Activated T-cell treated with anti-CD3 and anti-CD28 coated beads, Interleukin-2, amount 50 U/mL, for 72 hours (primary cell): Measurements from ENCODE around the gene ASXL1. TPM values are rescaled to one million over a fixed set of nuclear protein-coding genes. Genes with fewer than 3 reads are reported as not detected.
"Not testable (repeated sequence)": the region's sequence is repeated elsewhere in the genome, so short reads cannot be mapped to it uniquely, and the experiment has no call there.

Experiments
- ATAC-seq, 2 donors: fragments of 150-1000 bp; cut with Tn5 transposase; replicated peaks in 1 of 2; 2 replicates each; pipeline ENCODE4 v1.10.0; 2021; ENCODE audit warnings: moderate library complexity in 2 of 2, mild to moderate bottlenecking in 1 of 2
- DNase-seq, 2 donors: peaks; one replicate each; pipeline ENCODE4 v3.0.0; 2021 to 2022; ENCODE audit warnings: mixed read lengths in 1 of 2
- H3K27ac Mint-ChIP-seq: one replicate; pipeline ENCODE4 v1.8.0; 2022; ENCODE audit warnings: mild to moderate bottlenecking, moderate library complexity, mixed read lengths
- H3K27me3 Mint-ChIP-seq: one replicate; pipeline ENCODE4 v1.8.0; 2022; ENCODE audit warnings: low read depth, mixed read lengths
- H3K36me3 Mint-ChIP-seq, 2 donors: one replicate each; pipeline ENCODE4 v1.8.0; 2022; ENCODE audit warnings: mixed read lengths in 2 of 2, mild to moderate bottlenecking in 1 of 2; ENCODE audit not compliant: insufficient read depth in 2 of 2
- H3K4me1 Mint-ChIP-seq: one replicate; pipeline ENCODE4 v1.8.0; 2022; ENCODE audit warnings: low read depth, mixed read lengths
- H3K4me3 Mint-ChIP-seq, 2 donors: one replicate each; pipeline ENCODE4 v1.8.0; 2022; ENCODE audit warnings: mild to moderate bottlenecking in 2 of 2, mixed read lengths in 2 of 2, moderate library complexity in 2 of 2
- H3K9me3 Mint-ChIP-seq, 2 donors: one replicate each; pipeline ENCODE4 v1.8.0; 2022; ENCODE audit warnings: mixed read lengths in 2 of 2
- total RNA-seq, 2 donors: library from RNA; stranded (reverse); gene quantifications; one replicate each; pipeline ENCODE4 v1.2.3, GENCODE V29; 2022

Gene ASXL1
- total RNA-seq, 2 donors from 2014 or later: 158 to 168 TPM

DNA sequence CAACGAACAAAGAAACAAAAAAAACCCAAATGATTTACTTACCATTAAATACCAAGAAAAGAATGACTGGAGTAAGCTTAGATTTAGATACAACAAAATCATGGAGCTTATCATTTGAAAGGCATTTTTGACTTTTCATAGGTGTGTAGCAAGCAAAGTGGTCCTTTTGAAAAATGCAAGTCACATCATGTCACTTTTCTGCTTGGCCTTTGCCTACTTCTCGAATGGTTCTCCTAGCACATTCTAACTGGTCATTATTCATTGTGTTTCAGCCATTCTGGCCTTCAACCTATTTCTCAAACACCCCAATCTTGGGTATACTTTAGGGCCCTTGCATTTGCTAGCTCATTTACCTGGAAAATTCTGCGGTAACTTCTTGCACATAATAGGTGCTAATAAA is 22.6 kb downstream of the ASXL1 start:
- Mint-ChIP-seq H3K4me1 (peaks cover 26% of the 10 kb centered on the region), H3K9me3 (no peaks in the 10 kb centered on the region), H3K27ac (peak overlapping the region; percentile 19), H3K4me3 (no peak overlapping the region), H3K36me3 (peaks cover 2 to 17% of the 10 kb centered on the region in 2 donors), H3K27me3 (no peaks in the 10 kb centered on the region)
- DNase-seq: no peak
- ATAC-seq: no peak

DNA sequence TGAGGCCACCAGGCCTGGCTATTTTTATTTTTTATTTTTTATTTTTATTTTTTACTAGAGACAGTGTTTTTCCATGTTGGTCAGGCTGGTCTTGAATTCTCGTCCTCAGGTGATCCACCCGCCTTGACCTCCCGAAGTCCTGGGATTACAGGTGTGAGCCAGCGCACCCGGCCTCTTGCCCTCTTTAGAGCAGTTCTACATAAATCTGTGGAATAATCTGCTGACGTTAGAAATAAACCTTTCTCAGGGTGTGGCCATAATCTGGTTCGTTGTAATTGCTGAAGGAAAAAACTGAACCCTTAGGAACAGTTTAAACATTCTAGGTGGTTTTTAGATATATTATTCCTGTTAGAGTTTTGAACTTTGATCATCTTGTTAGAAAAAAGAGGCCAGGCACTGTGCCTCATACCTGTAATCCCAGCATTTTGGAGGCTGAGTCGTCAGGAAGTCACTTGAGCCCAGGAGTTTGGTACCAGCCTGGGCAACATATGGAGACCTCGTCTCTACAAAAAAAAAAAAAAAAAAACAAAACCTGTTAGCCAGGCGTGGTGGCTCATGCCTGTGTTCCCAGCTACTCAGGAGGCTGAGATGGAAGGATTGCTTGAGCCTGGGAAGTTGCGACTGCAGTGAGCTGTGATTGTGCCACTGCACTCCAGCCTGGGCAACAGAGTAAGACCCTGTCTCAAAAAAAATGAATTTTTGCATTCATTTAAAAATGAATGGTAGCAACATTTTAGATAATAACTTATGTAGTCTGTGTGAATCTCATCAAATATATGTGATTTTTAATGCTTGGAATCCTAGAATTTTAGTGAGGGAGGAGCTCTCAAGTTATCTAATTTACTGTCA is 24.2 kb downstream of the ASXL1 start:
- Mint-ChIP-seq H3K9me3 (no peaks in the 10 kb centered on the region), H3K4me1 (peaks cover 42% of the 10 kb centered on the region), H3K36me3 (peaks cover 2 to 19% of the 10 kb centered on the region in 2 donors)

DNA sequence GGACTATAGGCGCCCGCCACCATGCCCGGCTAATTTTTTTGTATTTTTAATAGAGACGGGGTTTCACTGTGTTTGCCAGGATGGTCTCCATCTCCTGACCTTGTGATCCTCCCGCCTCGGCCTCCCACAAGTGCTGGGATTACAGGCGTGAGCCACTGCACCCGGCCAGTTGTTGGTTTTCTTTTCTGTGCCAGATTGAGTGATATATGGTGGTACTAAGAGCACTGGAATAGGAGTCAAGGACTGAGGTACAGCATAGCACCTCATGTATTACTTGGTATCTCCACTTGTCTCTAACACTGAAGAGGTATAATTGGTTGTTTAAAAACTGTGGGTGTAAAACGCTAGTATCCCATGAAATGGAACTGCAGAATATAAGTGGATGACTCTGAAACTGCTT is 25.3 kb downstream of the ASXL1 start:
- Mint-ChIP-seq H3K4me1 (peaks cover 47% of the 10 kb centered on the region), H3K36me3 (peaks cover 0 to 12% of the 10 kb centered on the region in 2 donors)
- not testable (repeated sequence) for ATAC-seq, H3K27ac Mint-ChIP-seq, H3K27me3 Mint-ChIP-seq, H3K9me3 Mint-ChIP-seq, DNase-seq, H3K4me3 Mint-ChIP-seq

More for the DNA sequence above, 24.2 kb downstream of the ASXL1 start:
- DNase-seq (no peak), ATAC-seq (no peak)
- no peak overlapping the region for H3K27ac Mint-ChIP-seq
- H3K27me3 Mint-ChIP-seq: no peaks in the 10 kb centered on the region
- no peak overlapping the region for H3K4me3 Mint-ChIP-seq

DNA sequence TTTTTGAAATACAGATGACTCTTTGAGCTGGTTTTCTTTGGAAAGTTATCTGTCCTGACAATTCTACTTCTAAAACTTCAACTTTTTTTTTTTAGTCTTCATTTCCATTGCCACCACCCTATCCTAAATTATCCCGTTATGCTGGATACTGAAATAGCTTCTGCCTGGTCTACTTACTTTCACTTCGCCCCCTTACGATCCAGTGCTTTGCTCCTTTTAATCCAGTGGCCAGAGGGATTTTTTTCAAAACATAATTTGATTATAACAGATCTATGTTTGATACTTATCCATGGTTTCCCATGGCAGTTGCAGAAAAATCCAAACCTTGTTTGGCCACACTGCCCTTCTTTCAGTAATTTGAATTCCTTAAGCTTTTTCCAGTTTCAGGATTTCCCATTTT is 27.4 kb downstream of the ASXL1 start:
- Mint-ChIP-seq H3K4me1 (peaks cover 58% of the 10 kb centered on the region), H3K27me3 (no peaks in the 10 kb centered on the region), H3K36me3 (peaks cover 0 to 17% of the 10 kb centered on the region in 2 donors), H3K9me3 (no peaks in the 10 kb centered on the region), H3K4me3 (peak overlapping the region in 1 of 2 donors; percentile 61), H3K27ac (peak overlapping the region; percentile 88)
- no peak for ATAC-seq
- DNase-seq: no peak

DNA sequence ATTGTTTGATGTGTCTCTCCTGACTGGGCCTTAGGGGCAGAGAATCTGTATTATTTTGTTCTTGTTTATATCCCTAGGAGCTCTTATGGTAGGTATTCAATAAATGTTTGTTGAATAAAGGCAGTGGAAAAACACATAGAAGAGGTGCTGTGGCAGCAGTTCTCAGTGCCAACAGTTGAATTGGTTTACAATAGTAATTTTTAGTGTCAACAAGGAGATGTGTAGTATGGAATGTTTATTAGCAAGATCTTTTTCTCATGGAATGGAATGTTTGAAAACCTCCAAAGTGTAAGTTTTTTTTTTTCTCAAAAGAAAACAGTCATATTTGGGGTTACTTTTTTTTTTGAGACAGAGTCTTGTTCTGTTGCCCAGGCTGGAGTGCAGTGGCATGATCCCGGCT is 28.0 kb downstream of the ASXL1 start:
- Mint-ChIP-seq H3K4me1 (peaks cover 58% of the 10 kb centered on the region), H3K27ac (peak overlapping the region; percentile 88), H3K9me3 (no peaks in the 10 kb centered on the region), H3K4me3 (peak overlapping the region in 1 of 2 donors; percentile 61), H3K36me3 (peaks cover 2 to 22% of the 10 kb centered on the region in 2 donors), H3K27me3 (no peaks in the 10 kb centered on the region)
- no peak for ATAC-seq
- DNase-seq: no peak

DNA sequence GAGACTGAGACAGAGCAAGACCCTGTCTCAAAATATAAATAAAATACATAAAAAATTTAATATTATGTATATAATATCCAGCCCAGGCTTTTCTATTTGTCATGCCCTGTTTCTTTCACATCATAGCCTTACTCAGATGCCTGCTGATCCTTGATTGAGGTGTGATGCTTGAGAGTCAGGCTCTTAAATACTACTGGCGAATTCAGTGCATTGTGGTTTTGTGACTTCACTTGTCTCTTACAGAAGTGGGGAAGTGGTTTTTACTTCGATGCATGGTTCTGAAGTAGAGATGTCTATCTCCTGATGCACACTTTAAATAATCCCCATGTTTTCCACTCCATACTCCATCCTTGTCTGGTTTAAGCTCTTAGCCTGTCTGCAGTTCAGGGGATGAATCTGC is 29.1 kb downstream of the ASXL1 start:
- Mint-ChIP-seq H3K27ac (peak overlapping the region; percentile 14), H3K9me3 (no peaks in the 10 kb centered on the region), H3K4me1 (peaks cover 58% of the 10 kb centered on the region), H3K4me3 (peak overlapping the region in 1 of 2 donors; percentile 5), H3K27me3 (no peaks in the 10 kb centered on the region), H3K36me3 (peaks cover 3 to 31% of the 10 kb centered on the region in 2 donors)
- ATAC-seq: peak; percentile 97 to 98
- peak; percentile 22 to 34 for DNase-seq

DNA sequence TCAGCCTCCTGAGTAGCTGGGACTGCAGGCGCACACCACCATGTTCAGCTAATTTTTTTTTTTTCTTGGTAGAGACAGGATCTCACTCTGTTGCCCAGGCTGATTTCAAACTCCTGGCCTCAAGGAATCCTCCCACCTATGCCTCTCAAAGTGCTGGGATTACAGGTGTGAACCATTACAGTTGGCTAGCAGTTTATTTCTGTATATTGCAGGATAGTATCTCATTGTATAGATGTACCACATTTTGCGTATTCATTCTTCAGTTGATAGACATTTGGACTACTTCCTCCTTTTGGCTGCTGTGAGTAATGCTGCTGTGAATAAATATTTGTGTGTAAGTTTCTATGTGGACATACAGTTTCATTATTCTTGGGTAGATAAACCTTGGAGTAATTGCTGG is 32.9 kb downstream of the ASXL1 start:
- peaks cover 9 to 55% of the 10 kb centered on the region in 2 donors for H3K36me3 Mint-ChIP-seq
- no peaks in the 10 kb centered on the region for H3K27me3 Mint-ChIP-seq
- DNase-seq (no peak), ATAC-seq (no peak)
- H3K4me1 Mint-ChIP-seq: peaks cover 47% of the 10 kb centered on the region
- H3K4me3 Mint-ChIP-seq: no peak overlapping the region
- H3K27ac Mint-ChIP-seq: peak overlapping the region; percentile 81
- H3K9me3 Mint-ChIP-seq: peaks cover 0 to 2% of the 10 kb centered on the region in 2 donors

DNA sequence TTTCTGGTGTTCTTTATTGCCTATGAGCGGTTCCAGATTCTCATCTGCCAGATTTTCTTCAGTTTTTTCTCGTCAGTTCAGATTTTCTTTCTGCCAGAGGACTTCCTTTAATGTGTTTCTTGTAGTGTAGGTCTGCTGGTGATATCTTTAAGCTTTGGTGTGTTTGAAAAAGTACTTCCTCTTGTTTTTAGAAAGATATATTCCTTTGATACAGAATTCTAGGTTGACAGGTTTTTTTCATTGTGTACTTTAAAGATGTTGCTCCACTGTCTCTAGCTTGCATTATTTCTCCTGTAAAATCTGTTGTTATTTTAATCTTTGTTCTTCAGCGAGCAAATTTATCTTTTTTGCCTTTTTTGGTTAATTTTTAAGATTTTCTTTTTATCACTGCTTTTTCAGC is 36.9 kb downstream of the ASXL1 start:
- Mint-ChIP-seq H3K4me3 (no peak overlapping the region), H3K27ac (peak overlapping the region; percentile 74), H3K9me3 (peaks cover 0 to 2% of the 10 kb centered on the region in 2 donors), H3K27me3 (no peaks in the 10 kb centered on the region), H3K36me3 (peaks cover 10 to 59% of the 10 kb centered on the region in 2 donors), H3K4me1 (peaks cover 34% of the 10 kb centered on the region)
- no peak for ATAC-seq
- DNase-seq: no peak

DNA sequence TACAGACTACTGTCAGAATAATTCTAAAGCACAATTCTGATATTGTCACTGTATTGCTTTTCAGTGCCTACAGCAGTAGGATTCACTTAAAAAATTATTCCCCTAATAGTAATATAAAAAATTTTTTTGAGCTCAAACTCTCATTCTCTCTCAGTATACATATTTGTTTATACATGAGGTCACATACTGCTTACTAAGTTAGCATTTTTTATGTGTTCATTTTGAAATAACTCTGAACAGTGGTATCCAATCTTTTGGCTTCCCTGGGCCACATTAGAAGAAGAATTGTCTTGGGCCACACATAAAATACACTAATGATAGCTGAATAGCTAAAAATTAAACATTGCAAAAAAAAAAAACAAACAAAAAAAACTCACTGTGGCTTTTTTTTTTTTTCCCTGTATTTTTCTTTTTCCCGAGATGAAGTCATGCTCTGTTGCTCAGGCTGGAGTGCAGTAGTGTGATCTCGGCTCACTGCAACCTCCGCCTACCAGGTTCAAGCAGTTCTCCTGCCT is 38.6 kb downstream of the ASXL1 start:
- Mint-ChIP-seq H3K4me1 (peaks cover 41% of the 10 kb centered on the region), H3K9me3 (peaks cover 0 to 2% of the 10 kb centered on the region in 2 donors), H3K4me3 (no peak overlapping the region), H3K36me3 (peaks cover 11 to 53% of the 10 kb centered on the region in 2 donors), H3K27ac (peak overlapping the region; percentile 74), H3K27me3 (no peaks in the 10 kb centered on the region)
- DNase-seq (no peak), ATAC-seq (no peak)

DNA sequence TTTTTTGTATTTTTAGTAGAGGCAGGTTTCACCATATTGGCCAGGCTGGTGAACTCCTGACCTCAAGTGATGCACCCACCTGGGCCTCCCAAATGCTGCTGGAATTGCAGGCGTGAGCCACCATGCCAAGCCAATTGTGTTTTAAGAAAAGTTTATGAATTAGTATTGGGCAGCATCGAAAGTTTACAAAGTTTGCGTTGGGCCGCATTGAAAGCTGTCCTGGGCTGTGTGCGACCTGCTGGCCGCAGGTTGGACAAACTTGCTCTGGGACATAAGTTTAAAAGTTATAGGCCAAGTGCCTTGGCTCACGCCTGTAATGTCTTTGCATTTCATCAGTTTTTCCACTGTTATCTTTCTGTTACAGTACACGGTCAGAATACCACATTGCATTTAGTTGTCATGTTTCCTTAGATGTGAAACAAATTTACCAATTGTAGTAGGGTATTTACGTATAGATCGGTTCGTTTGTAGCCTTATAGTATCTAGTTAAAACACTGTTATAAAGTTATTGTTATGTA is 39.5 kb downstream of the ASXL1 start:
- Mint-ChIP-seq H3K36me3 (peaks cover 11 to 46% of the 10 kb centered on the region in 2 donors), H3K27ac (no peak overlapping the region)
- no peak for ATAC-seq

DNA sequence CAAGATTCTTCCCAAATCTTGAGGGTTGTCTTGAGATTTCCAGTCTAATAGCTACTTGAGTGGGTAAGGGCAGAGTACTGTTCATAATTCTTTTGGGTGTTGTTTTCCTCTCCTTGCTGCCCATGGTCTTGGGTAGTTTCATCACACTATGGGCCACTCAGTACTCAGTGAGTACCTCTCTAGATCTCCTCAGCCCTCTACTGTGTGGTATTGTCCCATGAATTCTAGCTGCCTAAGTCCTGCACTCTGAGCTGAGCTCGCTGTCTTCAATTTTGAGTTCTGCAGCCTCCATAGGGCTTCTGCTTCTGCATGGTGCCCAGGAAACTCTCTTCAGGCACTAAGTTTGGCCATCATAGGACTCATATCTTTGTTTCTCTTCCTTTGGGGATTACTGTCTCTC is 42.3 kb downstream of the ASXL1 start:
- H3K27ac Mint-ChIP-seq: no peak overlapping the region
- peaks cover 6 to 32% of the 10 kb centered on the region in 2 donors for H3K36me3 Mint-ChIP-seq
- DNase-seq: no peak
- no peak overlapping the region for H3K4me3 Mint-ChIP-seq
- H3K27me3 Mint-ChIP-seq: no peaks in the 10 kb centered on the region
- ATAC-seq: no peak
- H3K9me3 Mint-ChIP-seq: peaks cover 0 to 1% of the 10 kb centered on the region in 2 donors
- H3K4me1 Mint-ChIP-seq: peaks cover 40% of the 10 kb centered on the region

More for the DNA sequence above, 39.5 kb downstream of the ASXL1 start:
- no peak for DNase-seq
- H3K4me3 Mint-ChIP-seq: no peak overlapping the region
- H3K9me3 Mint-ChIP-seq: peaks cover 0 to 2% of the 10 kb centered on the region in 2 donors
- peaks cover 40% of the 10 kb centered on the region for H3K4me1 Mint-ChIP-seq
- H3K27me3 Mint-ChIP-seq: no peaks in the 10 kb centered on the region

DNA sequence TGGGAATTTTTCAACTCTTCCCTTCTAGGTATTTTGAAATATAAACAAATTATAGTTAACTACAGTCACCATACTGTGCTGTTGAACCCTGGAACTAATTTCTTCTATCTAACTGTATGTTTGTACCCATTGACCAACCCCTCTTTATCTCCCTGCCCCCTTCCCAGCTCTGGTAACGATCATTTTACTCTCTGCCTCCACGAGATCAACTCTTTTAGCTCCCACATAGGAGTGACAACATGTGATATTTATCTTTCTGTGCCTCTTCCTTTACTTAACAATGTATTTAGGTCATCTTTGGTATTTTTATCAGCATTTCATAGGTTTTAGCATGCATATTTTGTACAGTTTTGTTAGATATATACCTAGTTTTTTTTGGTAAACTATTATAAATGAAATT is 45.9 kb downstream of the ASXL1 start:
- peaks cover 58% of the 10 kb centered on the region for H3K4me1 Mint-ChIP-seq

DNA sequence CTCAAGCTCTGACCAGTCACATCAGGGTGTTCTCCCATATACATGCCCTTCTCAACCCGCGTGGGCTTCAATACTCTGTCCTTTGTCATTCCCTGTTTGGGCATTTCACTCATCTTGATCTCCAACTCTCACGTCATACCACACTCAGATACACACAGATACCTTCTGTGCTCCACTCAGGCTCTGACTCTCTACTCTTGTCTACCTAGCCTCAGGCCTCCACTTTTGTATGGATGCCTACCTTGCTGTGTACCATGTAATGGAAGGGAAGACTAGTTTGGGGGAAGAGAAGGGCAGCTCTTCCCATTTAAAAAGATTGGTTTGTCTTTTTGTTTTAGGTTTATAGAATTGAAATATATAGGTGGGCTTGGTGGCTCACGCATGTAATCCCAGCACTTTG is 48.6 kb downstream of the ASXL1 start:
- Mint-ChIP-seq H3K27ac (peak overlapping the region; percentile 18), H3K4me1 (peaks cover 54% of the 10 kb centered on the region), H3K4me3 (peak overlapping the region; percentile 70 to 73), H3K36me3 (peaks cover 3 to 18% of the 10 kb centered on the region in 2 donors), H3K27me3 (no peaks in the 10 kb centered on the region), H3K9me3 (no peaks in the 10 kb centered on the region)
- DNase-seq (no peak), ATAC-seq (peak in 1 of 2 donors; percentile 24)

More for the DNA sequence above, 45.9 kb downstream of the ASXL1 start:
- ATAC-seq (no peak), DNase-seq (no peak)
- Mint-ChIP-seq H3K36me3 (peaks cover 8 to 29% of the 10 kb centered on the region in 2 donors), H3K27ac (no peak overlapping the region), H3K9me3 (no peaks in the 10 kb centered on the region), H3K27me3 (no peaks in the 10 kb centered on the region), H3K4me3 (no peak overlapping the region)
